Measurements from ENCODE around the gene GRIK2. TPM values are rescaled to one million over a fixed set of nuclear protein-coding genes. Genes with fewer than 3 reads are reported as not detected.

GRIK2 gene
- total and polyA plus RNA-seq, 5 donors from 2014 or later = not detected

DNA sequence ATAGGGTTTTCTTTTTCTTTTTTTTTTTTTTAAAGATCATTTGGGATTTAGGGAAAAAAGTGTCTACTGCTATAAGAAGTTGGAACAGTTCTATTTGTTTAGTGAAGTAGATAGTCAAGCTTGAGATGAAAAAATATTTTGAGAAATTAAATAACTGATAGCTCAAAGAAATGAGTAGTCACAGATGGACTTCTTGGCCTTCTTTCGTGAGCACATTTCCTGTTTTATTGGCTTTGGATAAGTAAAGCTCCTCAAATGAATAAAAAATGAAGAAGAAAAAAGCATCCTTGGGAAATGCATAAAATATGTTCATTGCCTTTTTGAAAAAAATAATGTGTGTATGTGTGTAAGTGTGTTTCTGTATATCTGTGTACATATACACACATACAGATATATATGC is 515.9 kb downstream of the GRIK2 start:
- no peaks in the 10 kb centered on the region for H3K36me3 Mint-ChIP-seq
- Histone ChIP-seq H3K9me3 (ENCODE audit: control insufficient read depth in 2 of 2, low read length in 2 of 2) (no peaks in the 10 kb centered on the region), H3K27me3 (ENCODE audit: control insufficient read depth, insufficient read depth, low read length) (no peaks in the 10 kb centered on the region), H3K4me3 (ENCODE audit: low read depth, low read length) (no peak overlapping the region), H3K36me3 (ENCODE audit: control insufficient read depth, insufficient read depth, low read length) (no peaks in the 10 kb centered on the region), H3K27ac (ENCODE audit: insufficient read depth, low read length, poor library complexity, severe bottlenecking) (no peak overlapping the region), H3K4me1 (ENCODE audit: control insufficient read depth, insufficient read depth, low read length, poor library complexity, severe bottlenecking) (no peaks in the 10 kb centered on the region)
- H3K4me1 Mint-ChIP-seq = no peaks in the 10 kb centered on the region
- H3K9me3 Mint-ChIP-seq = peaks cover 0 to 4% (median 1%) of the 10 kb centered on the region in 7 donors
- H3K4me3 Mint-ChIP-seq = no peak overlapping the region
- no peak overlapping the region for H3K27ac Mint-ChIP-seq
- no peak for ATAC-seq (ENCODE audit: low read depth in 2 of 2)
- no peaks in the 10 kb centered on the region for H3K27me3 Mint-ChIP-seq
- no peak for DNase-seq

GRCh38 chr6:101912311-101912710 is 518.8 kb downstream of the GRIK2 start:
- H3K9me3 Mint-ChIP-seq = peaks cover 0 to 3% (median 0%) of the 10 kb centered on the region in 7 donors
- H3K36me3 ChIP-seq (ENCODE audit: control insufficient read depth, insufficient read depth, low read length) = no peaks in the 10 kb centered on the region

GRCh38 chr6:101918471-101918870 is 525.0 kb downstream of the GRIK2 start:
- Mint-ChIP-seq H3K27me3 (no peaks in the 10 kb centered on the region), H3K36me3 (no peaks in the 10 kb centered on the region), H3K4me3 (no peak overlapping the region), H3K4me1 (no peaks in the 10 kb centered on the region), H3K9me3 (peaks cover 0 to 7% (median 0%) of the 10 kb centered on the region in 7 donors), H3K27ac (no peak overlapping the region)
- H3K27me3 ChIP-seq (ENCODE audit: control insufficient read depth, insufficient read depth, low read length) = no peaks in the 10 kb centered on the region
- H3K27ac ChIP-seq (ENCODE audit: insufficient read depth, low read length, poor library complexity, severe bottlenecking) = no peak overlapping the region
- no peaks in the 10 kb centered on the region for H3K4me1 ChIP-seq (ENCODE audit: control insufficient read depth, insufficient read depth, low read length, poor library complexity, severe bottlenecking)
- ATAC-seq (ENCODE audit: low read depth in 2 of 2) = no peak
- no peak overlapping the region for H3K4me3 ChIP-seq (ENCODE audit: low read depth, low read length)
- no peak for DNase-seq
- peaks cover 0 to 3% of the 10 kb centered on the region in 2 experiments for H3K9me3 ChIP-seq (ENCODE audit: control insufficient read depth in 2 of 2, low read length in 2 of 2)
- H3K36me3 ChIP-seq (ENCODE audit: control insufficient read depth, insufficient read depth, low read length) = no peaks in the 10 kb centered on the region

More at GRCh38 chr6:101912311-101912710, 518.8 kb downstream of the GRIK2 start:
- no peaks in the 10 kb centered on the region for H3K27me3 ChIP-seq (ENCODE audit: control insufficient read depth, insufficient read depth, low read length)
- no peaks in the 10 kb centered on the region for H3K4me1 ChIP-seq (ENCODE audit: control insufficient read depth, insufficient read depth, low read length, poor library complexity, severe bottlenecking)
- ATAC-seq (ENCODE audit: low read depth in 2 of 2) (no peak), DNase-seq (no peak)
- Mint-ChIP-seq H3K27ac (no peak overlapping the region), H3K27me3 (no peaks in the 10 kb centered on the region), H3K4me3 (no peak overlapping the region), H3K4me1 (no peaks in the 10 kb centered on the region), H3K36me3 (no peaks in the 10 kb centered on the region)
- no peak overlapping the region for H3K27ac ChIP-seq (ENCODE audit: insufficient read depth, low read length, poor library complexity, severe bottlenecking)
- no peaks in the 10 kb centered on the region for H3K9me3 ChIP-seq (ENCODE audit: control insufficient read depth in 2 of 2, low read length in 2 of 2)
- H3K4me3 ChIP-seq (ENCODE audit: low read depth, low read length) = no peak overlapping the region

GRCh38 chr6:101921829-101922450 is 528.4 kb downstream of the GRIK2 start:
- Mint-ChIP-seq H3K27ac (no peak overlapping the region), H3K27me3 (no peaks in the 10 kb centered on the region), H3K4me3 (no peak overlapping the region), H3K36me3 (no peaks in the 10 kb centered on the region), H3K4me1 (no peaks in the 10 kb centered on the region), H3K9me3 (peaks cover 0 to 4% (median 0%) of the 10 kb centered on the region in 7 donors)
- no peak overlapping the region for H3K27ac ChIP-seq (ENCODE audit: insufficient read depth, low read length, poor library complexity, severe bottlenecking)
- H3K27me3 ChIP-seq (ENCODE audit: control insufficient read depth, insufficient read depth, low read length) = no peaks in the 10 kb centered on the region
- no peak overlapping the region for H3K4me3 ChIP-seq (ENCODE audit: low read depth, low read length)
- ATAC-seq (ENCODE audit: low read depth in 2 of 2) = no peak
- H3K9me3 ChIP-seq (ENCODE audit: control insufficient read depth in 2 of 2, low read length in 2 of 2) = peaks cover 0 to 3% of the 10 kb centered on the region in 2 experiments
- H3K36me3 ChIP-seq (ENCODE audit: control insufficient read depth, insufficient read depth, low read length) = no peaks in the 10 kb centered on the region
- H3K4me1 ChIP-seq (ENCODE audit: control insufficient read depth, insufficient read depth, low read length, poor library complexity, severe bottlenecking) = no peaks in the 10 kb centered on the region
- no peak for DNase-seq

DNA sequence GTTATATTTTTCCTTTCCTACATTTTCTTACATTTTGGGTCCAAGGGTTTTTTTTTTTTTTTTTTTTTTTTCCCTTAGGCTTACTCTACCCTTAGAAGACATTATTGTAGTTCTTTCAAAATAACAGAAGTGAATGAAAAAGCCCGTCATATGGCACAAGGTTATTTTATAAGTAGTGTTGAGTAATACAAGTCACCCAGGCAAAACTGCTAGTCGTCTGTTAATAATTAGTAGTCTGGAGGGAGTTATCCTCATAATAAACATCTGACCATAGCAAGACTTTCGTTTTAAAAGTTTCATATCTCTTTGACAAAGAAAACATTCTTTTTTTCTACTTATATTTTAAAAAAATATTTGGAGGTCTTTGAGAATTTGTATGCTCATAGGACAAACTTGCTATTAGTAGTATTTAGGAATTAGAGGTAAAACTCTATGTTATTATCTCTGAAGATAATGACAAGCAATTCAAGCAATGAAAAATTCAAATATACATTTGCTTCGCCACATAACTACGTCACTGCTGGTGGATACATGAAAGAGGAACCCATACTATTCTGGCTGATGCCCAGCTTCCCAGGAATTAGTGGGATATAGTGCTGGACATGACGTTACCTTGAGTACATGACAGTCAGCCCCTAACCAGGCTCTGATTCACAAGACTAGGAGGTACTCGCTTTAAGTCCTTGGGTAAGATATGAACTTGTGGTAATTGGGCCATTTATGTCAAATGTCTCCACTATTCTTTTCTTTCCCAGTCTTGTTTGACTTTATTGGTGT is 532.8 kb downstream of the GRIK2 start:
- Mint-ChIP-seq H3K4me3 (no peak overlapping the region), H3K9me3 (peaks cover 0 to 8% (median 2%) of the 10 kb centered on the region in 7 donors), H3K27me3 (no peaks in the 10 kb centered on the region), H3K27ac (no peak overlapping the region), H3K4me1 (no peaks in the 10 kb centered on the region), H3K36me3 (no peaks in the 10 kb centered on the region)
- Histone ChIP-seq H3K36me3 (ENCODE audit: control insufficient read depth, insufficient read depth, low read length) (no peaks in the 10 kb centered on the region), H3K9me3 (ENCODE audit: control insufficient read depth in 2 of 2, low read length in 2 of 2) (peaks cover 0 to 3% of the 10 kb centered on the region in 2 experiments), H3K27ac (ENCODE audit: insufficient read depth, low read length, poor library complexity, severe bottlenecking) (no peak overlapping the region), H3K4me3 (ENCODE audit: low read depth, low read length) (no peak overlapping the region), H3K4me1 (ENCODE audit: control insufficient read depth, insufficient read depth, low read length, poor library complexity, severe bottlenecking) (no peaks in the 10 kb centered on the region), H3K27me3 (ENCODE audit: control insufficient read depth, insufficient read depth, low read length) (no peaks in the 10 kb centered on the region)
- ATAC-seq (ENCODE audit: low read depth in 2 of 2) = no peak
- DNase-seq = no peak

DNA sequence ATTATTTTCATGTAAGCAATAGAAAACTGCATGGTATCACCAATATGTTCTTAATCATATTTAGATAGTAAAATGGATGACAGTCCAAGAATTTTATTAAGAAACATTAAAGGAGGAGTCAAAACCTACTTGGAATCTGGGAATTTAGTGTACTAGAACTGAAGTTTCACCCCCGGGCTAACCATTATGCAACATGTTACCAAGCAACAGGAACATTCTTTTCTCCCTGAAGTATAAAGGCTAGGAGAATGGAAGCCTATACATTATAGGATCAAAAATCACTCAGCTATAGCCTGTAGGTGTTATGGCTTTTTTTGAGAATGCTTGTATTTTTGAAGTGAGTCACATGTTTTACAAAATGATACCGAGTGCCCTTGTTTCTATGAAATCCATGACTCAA is 538.3 kb downstream of the GRIK2 start:
- H3K27ac Mint-ChIP-seq = no peak overlapping the region

GRCh38 chr6:101932704-101933103 is 539.2 kb downstream of the GRIK2 start:
- no peak overlapping the region for H3K4me3 Mint-ChIP-seq
- H3K36me3 ChIP-seq (ENCODE audit: control insufficient read depth, insufficient read depth, low read length) = no peaks in the 10 kb centered on the region

More for the DNA sequence above, 538.3 kb downstream of the GRIK2 start:
- Histone ChIP-seq H3K4me3 (ENCODE audit: low read depth, low read length) (no peak overlapping the region), H3K4me1 (ENCODE audit: control insufficient read depth, insufficient read depth, low read length, poor library complexity, severe bottlenecking) (no peaks in the 10 kb centered on the region), H3K36me3 (ENCODE audit: control insufficient read depth, insufficient read depth, low read length) (no peaks in the 10 kb centered on the region), H3K27me3 (ENCODE audit: control insufficient read depth, insufficient read depth, low read length) (no peaks in the 10 kb centered on the region), H3K9me3 (ENCODE audit: control insufficient read depth in 2 of 2, low read length in 2 of 2) (no peaks in the 10 kb centered on the region), H3K27ac (ENCODE audit: insufficient read depth, low read length, poor library complexity, severe bottlenecking) (no peak overlapping the region)
- Mint-ChIP-seq H3K36me3 (no peaks in the 10 kb centered on the region), H3K4me3 (no peak overlapping the region), H3K27me3 (no peaks in the 10 kb centered on the region), H3K4me1 (no peaks in the 10 kb centered on the region), H3K9me3 (peaks cover 0 to 30% (median 9%) of the 10 kb centered on the region in 7 donors)
- DNase-seq = no peak
- no peak for ATAC-seq (ENCODE audit: low read depth in 2 of 2)

More at GRCh38 chr6:101932704-101933103, 539.2 kb downstream of the GRIK2 start:
- H3K4me1 ChIP-seq (ENCODE audit: control insufficient read depth, insufficient read depth, low read length, poor library complexity, severe bottlenecking) = no peaks in the 10 kb centered on the region
- Mint-ChIP-seq H3K27ac (no peak overlapping the region), H3K27me3 (no peaks in the 10 kb centered on the region), H3K9me3 (peaks cover 0 to 36% (median 8%) of the 10 kb centered on the region in 7 donors), H3K4me1 (no peaks in the 10 kb centered on the region), H3K36me3 (no peaks in the 10 kb centered on the region)
- no peaks in the 10 kb centered on the region for H3K27me3 ChIP-seq (ENCODE audit: control insufficient read depth, insufficient read depth, low read length)
- H3K9me3 ChIP-seq (ENCODE audit: control insufficient read depth in 2 of 2, low read length in 2 of 2) = no peaks in the 10 kb centered on the region
- H3K4me3 ChIP-seq (ENCODE audit: low read depth, low read length) = no peak overlapping the region
- no peak overlapping the region for H3K27ac ChIP-seq (ENCODE audit: insufficient read depth, low read length, poor library complexity, severe bottlenecking)
- ATAC-seq (ENCODE audit: low read depth in 2 of 2) = no peak
- no peak for DNase-seq

All from CD4-positive, CD25-positive, alpha-beta regulatory T cell (primary cell).